ENCODE results near the gene SLC38A11.

Gene SLC38A11

DNA sequence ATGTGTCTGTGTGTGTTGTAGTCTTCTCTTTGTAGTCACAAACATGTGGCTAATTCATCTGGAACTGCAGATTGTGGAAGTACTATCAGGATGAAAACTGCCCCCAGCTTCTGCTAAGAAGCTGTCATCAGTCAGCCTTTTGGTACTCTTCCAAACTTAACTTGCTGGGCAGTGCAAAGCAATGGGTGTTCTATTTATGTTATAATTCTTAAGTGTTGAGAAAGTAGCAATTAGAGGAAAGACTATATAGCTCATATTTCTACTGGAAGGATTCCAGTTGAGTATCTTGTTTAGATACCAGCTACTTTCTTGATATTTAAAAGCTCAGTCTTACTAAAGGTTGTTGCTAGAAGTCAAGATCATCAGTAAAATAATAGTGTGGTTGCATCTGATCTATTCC, 52.1 kb downstream of the SLC38A11 start:
- DNase-seq (ENCODE audit: low spot score), result no peak
- TF ChIP-seq, protein P1, sequence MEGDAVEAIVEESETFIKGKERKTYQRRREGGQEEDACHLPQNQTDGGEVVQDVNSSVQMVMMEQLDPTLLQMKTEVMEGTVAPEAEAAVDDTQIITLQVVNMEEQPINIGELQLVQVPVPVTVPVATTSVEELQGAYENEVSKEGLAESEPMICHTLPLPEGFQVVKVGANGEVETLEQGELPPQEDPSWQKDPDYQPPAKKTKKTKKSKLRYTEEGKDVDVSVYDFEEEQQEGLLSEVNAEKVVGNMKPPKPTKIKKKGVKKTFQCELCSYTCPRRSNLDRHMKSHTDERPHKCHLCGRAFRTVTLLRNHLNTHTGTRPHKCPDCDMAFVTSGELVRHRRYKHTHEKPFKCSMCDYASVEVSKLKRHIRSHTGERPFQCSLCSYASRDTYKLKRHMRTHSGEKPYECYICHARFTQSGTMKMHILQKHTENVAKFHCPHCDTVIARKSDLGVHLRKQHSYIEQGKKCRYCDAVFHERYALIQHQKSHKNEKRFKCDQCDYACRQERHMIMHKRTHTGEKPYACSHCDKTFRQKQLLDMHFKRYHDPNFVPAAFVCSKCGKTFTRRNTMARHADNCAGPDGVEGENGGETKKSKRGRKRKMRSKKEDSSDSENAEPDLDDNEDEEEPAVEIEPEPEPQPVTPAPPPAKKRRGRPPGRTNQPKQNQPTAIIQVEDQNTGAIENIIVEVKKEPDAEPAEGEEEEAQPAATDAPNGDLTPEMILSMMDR (IDR thresholded peaks at IDR 0.05; ENCODE audit: borderline replicate concordance, control extremely low read depth, extremely low read depth, insufficient read depth, missing control alignments), result no peak
- in situ Hi-C loops (cut with MboI; ENCODE audit: low sequenced_read_pairs, unreplicated experiment), result loop anchor here (25.0 kb wide), 1 partner anchor 166 kb away; no protein-coding TSS in a partner anchor

DNA sequence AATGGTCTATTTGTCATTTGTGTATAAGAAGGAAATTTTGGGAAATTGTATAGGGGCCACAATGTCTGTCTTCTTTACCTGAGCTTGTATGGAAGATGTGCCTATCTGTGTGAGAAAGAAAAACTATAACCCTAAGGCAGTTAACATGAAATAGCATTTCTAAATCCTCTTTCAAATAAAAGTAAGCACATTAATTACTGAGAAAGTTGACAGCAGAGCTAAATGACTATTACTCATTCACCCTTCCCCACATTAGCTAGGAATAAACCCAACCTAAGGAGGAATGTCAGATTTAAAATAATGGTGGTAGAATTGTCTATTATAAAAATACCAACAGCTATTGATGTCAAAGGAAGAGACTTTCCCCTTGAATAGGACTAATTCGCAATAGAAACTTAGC, 56.2 kb downstream of the SLC38A11 start:
- DNase-seq (ENCODE audit: low spot score), result no peak
- TF ChIP-seq, protein P1 (IDR thresholded peaks at IDR 0.05; ENCODE audit: borderline replicate concordance, control extremely low read depth, extremely low read depth, insufficient read depth, missing control alignments), result no peak
- in situ Hi-C loops (cut with MboI; ENCODE audit: low sequenced_read_pairs, unreplicated experiment), result no loop called here

GRCh38 chr2:164898475-164898874, 56.9 kb downstream of the SLC38A11 start:
- in situ Hi-C loops (cut with MboI; ENCODE audit: low sequenced_read_pairs, unreplicated experiment), result no loop called here
- DNase-seq (ENCODE audit: low spot score), result no peak
- TF ChIP-seq, protein P1 (IDR thresholded peaks at IDR 0.05; ENCODE audit: borderline replicate concordance, control extremely low read depth, extremely low read depth, insufficient read depth, missing control alignments), result no peak

DNA sequence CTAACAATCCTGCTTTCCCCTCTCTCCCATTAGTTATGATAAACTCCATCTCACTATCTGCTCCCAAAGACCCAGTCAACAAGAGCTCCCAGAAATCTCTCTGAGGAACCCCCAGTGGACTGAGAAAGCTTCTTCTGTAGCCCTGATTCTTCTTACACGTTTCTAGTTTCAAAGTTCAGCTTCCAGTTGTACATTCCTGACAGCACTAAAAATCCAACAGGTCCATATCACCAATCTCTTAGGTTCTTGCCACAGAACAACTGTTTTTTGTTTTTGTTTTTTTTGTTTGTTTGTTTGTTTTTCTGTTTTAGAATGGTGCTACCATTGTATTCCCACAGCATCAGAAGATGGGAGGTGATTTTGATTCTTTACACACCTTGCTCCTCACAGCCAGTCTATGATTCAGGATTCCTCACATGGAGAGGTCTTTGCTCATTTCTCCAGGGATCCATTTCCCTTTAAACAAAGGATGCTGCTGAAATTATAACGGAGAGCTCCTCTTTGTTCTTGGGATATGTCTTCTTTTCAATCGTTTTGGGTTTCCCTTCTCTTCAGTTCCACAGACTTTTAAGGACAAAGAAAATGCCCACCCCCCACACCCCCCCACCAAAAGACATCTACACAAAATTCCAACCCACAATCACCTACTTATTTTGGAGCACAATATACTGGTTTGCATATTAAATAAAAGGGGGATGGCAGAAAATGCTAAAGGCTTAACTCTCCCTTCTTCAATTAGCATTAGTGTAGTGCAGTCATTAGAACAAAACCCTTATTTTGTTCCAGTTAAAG, 57.7 kb downstream of the SLC38A11 start:
- no peak for DNase-seq (ENCODE audit: low spot score)
- TF ChIP-seq, protein P1 (IDR thresholded peaks at IDR 0.05; ENCODE audit: borderline replicate concordance, control extremely low read depth, extremely low read depth, insufficient read depth, missing control alignments), result no peak
- in situ Hi-C loops (cut with MboI; ENCODE audit: low sequenced_read_pairs, unreplicated experiment), result no loop called here

DNA sequence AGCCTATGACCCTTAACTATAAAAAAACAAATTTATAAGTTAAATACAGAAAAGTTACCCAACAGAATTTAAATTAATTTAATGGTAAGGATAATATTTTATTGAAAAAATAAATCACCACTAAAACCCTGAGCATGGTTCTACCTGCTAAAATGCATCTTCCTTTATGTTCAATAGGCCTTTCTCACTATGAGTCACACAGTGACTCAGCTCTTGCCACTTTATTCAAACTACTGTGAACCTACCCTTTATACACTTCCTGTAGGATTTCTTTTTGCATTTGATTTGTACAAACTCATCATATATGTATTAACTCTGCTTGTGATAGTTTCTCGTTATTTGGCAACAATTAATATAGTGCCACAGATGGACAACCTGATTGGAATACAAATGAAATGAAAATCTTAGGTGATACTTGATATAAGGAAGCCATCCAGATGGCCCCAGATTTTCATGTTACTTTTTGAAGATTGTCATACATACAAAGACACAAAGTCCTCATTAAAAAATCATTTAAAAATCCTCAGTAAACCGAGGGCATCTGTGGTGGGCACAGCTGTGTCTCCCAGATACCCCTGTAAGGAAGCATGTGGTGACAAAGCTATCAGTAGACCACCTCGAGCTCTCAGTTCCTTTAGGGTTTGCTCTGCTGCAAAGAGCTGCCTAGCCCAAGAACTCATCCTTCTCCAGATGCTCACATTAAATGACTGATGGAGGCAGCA, 58.5 kb downstream of the SLC38A11 start:
- DNase-seq (ENCODE audit: low spot score), result no peak
- in situ Hi-C loops (cut with MboI; ENCODE audit: low sequenced_read_pairs, unreplicated experiment), result no loop called here
- TF ChIP-seq, protein P1 (IDR thresholded peaks at IDR 0.05; ENCODE audit: borderline replicate concordance, control extremely low read depth, extremely low read depth, insufficient read depth, missing control alignments), result no peak

DNA sequence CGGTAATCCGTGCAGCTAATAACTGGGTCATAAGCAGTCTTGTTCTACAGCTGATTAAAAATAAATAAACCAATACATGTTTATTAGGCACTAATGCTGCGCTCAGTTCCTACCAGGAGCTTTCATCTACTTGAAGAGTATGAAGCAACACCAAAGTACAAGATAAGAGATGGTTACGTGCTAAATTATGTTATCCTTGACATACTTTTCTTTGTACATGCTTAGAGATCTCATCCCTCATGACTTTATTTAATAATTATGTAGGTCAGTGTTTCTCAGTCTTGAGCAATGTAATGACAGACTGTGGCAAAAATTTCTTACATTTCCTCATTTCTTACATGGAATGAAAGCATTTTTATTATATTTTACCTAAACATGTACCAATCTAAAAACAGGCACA, 59.1 kb downstream of the SLC38A11 start:
- DNase-seq (ENCODE audit: low spot score), result no peak
- in situ Hi-C loops (cut with MboI; ENCODE audit: low sequenced_read_pairs, unreplicated experiment), result no loop called here
- TF ChIP-seq, protein P1 (IDR thresholded peaks at IDR 0.05; ENCODE audit: borderline replicate concordance, control extremely low read depth, extremely low read depth, insufficient read depth, missing control alignments), result no peak
